GM18502 (cell line): Measurements from ENCODE around the gene DNALI1.
"Not testable (repeated sequence)": the region's sequence is repeated elsewhere in the genome, so short reads cannot be mapped to it uniquely, and the experiment has no call there.

ENCODE experiments used
- ATAC-seq: cut with Tn5 transposase; IDR thresholded peaks from one replicate; pipeline ENCODE4 v1.9.1; 2021; ENCODE audit warnings: mild to moderate bottlenecking; ENCODE audit not compliant: unreplicated experiment, poor library complexity

Gene DNALI1

DNA sequence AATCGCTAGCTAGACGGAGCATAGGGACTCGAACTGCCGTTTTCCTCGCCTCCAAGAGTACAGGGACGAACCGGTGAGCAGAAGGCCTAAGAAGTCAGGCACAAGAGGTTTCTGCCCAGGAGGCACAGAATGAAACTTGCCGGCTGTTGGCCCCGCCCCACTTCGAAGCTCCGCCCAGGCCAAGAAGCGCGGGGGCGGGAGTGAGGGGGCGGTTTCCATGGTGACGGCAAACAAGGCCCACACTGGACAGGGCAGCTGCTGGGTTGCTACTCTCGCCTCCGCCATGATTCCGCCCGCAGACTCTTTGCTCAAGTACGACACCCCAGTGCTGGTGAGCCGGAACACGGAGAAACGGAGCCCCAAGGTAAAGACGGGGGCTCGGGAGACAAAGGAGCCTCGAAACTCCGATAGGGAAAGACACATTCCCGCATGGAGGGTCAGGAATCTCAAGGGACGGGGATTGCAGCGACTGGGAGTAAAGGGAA lies at the start of gene DNALI1:
TSS of gene DNALI1 (plus strand) at position 229 of the 485 bp plus-strand sequence. CDS start at position 284, 55 bp downstream.
- no peak for ATAC-seq

DNA sequence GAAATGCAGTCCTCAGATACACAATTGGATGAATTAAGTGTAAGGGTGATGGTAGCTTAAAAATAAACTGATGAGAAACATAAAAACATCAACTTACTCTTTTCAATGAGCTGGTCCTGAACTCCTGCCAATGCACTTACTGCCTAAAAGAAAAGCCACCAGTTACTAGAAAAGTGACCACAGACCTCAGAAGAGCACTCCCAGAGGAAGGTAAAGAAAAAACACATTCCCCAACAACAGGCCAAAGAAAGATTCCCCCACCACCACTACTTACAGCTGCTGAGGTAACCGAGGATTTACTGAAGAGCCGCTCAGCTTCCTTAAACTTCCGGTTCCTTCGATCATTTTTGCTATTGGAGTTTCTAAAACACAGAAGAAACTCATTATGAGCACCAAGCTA lies 47.6 kb upstream of the DNALI1 start:
- no peak for ATAC-seq

DNA sequence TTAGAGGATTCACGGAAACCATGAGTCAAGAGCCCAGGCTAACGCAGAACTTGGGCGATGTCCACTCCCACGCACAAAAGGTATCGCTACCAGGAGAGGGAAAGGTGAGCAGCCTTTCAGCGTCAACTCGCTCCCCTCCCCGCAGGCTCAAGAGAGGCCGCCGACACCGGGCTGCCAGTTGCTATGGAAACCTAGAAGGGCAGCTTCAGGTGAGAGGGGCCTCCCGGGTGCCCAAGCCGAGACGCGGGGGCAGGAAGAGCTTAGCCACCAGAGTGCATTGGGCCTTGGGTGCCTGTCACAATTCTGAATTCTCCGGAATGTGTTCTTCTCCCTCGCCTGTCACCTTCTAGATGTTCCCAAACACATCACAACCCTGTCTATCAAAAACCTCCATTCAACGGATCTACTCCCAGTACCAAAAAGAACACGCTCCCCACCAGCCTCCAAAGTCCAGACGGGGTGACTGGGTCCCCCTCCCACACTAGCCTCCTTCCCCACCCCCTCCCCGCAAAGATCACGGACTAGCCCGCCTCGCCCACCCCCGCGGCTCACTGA lies 42.9 kb upstream of the DNALI1 start:
- peak; percentile 32 for ATAC-seq

DNA sequence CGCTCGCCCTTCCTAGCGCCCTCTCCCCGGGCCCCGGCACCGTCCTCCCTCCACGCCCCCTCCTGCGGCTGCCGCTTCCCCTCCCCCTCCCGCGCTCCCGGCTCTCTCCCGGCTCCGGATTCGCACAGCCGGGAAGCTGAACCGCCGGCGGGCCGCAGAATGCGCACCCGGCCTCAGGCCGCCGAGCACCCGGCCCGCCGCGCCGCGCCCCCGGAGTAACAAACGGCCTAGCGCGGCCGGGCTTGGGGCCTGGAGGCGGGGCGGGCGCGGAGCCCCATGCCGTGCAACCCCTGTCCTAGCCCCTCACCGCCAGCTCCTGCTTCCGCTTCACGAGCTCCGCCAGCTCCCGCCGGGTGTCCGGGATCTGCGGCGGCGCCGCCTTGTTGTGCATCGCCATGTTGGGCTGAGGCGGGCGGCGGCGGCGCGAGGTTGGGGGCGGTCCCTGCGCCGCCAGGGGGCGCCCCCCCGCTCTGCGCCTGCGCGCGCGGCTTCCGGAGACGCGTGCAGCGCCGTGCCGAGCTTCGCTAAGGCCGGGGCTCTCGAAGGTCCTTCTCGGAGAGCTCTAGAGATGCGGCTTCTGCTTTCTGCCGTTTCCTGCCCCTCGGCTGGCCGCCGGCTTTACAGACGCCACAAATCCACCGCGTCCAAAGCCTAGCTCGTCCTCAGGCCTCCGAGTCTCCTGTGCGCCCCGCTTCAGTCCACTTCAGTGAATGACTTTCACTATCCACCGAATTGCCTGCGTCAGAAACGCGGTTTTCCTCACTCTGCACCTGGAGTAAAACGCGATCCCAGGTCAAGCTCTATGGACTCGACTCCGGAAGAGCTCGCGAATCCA lies 42.2 kb upstream of the DNALI1 start, which contains the start of gene MEAF6:
TSS of gene MEAF6 (minus strand) at position 417 of the 835 bp plus-strand sequence. CDS start at position 397, 20 bp downstream.
- peak; percentile 89 for ATAC-seq

DNA sequence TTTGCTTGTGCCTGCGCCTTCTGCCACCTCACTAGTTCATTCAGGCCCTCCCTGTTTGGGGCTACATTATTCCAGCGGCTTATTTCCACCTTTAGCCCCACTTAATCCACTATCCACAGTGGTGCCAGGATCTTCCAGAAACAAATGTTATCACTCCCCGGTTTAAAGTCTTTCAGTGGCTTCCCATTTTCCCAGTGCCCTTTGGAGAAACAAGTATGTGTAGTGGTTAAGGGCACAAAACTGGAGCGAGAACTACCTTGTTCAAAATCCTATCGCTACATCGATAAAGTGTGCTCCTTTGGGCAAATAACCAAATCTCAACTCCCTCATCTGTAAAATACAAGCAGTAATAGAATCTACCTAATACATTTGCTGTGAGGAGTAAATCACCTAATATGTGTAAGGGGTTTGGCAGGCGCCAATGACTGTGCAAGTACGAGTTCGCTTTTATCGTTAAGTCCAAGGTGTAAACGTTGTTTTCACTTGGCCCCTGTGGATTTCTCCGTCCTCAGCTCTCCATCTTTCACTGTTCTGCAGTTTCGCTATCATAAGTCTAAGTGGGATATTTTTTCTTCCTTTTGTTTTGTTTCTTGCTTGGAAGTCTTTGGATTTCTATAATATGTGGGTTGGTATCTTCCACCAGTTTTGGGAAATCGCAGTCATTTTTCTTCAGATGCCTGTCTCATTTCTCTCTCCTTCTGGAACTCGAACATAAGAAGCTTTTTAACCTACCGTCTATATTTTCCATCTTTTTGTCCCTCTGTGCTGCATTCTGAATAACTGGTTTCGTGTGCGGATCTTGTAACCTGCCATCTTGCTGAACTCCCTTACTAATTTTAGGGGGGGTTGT lies 41.3 kb upstream of the DNALI1 start:
- no peak for ATAC-seq

DNA sequence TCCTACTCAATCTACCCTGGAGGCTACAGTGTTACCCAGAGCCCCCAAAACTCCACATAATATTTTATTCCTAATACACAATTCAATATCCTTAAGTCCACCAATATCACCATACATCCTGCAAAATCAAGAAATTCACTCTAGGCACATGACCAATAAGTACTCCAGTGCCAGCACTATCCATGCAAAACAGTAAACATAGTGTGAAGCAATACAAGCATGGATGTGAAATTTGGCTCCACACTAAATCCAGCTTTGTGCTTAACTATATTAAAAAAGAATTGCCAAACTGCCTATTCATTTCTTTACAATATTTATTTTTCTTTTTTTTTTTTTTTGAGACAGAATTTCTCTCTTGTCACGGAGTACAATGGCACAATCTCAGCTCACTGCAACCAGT lies 39.2 kb upstream of the DNALI1 start:
- no peak for ATAC-seq

DNA sequence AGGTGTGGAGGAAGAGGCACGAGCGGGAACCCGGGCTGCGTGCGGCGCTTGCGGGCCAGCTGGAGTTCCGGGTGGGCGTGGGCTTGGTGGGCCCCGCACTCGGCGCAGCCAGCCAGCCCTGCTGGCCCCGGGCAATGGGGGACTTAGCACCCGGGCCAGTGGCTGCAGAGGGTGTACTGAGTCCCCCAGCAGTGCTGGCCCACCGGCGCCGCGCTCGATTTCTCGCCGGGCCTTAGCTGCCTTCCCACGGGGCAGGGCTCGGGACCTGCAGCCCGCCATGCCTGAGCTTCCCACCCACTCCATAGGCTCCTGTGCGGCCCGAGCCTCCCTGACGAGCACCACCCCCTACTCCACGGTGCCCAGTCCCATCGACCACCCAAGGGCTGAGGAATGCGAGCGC lies 38.5 kb upstream of the DNALI1 start:
- not testable (repeated sequence) for ATAC-seq

DNA sequence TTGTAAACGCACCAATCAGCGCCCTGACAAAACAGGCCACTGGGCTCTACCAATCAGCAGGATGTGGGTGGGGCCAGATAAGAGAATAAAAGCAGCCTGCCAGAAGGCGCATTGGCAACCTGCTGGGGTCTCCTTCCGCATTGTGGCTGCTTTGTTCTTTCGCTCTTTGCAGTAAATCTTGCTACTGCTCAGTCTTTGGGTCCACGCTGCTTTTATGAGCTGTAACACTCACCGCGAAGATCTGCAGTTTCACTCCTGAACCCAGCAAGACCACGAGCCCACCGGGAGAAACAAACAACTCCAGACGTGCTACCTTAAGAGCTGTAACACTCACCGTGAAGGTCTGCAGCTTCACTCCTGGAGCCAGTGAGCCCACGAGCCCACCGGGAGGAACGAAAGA lies 37.8 kb upstream of the DNALI1 start:
- ATAC-seq = not testable (repeated sequence)

DNA sequence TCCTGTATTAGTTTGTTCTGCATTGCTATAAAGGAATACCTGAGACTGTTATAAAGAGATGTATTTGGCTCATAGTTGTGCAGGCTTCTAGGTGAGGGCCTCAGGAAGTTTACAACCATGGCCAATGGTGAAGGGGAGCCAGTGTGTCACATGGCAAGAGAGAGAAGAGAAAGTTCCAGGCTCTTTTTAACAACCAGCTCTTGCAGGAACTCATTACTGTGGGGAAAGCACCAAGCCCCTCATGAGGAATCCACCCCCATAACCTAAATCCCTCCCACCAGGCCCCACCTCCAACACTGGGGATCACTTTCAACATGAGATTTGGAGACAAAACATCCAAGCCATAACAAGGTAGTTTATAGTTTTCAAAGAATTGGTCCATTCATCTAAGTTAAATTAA lies 37.1 kb upstream of the DNALI1 start:
- no peak for ATAC-seq

DNA sequence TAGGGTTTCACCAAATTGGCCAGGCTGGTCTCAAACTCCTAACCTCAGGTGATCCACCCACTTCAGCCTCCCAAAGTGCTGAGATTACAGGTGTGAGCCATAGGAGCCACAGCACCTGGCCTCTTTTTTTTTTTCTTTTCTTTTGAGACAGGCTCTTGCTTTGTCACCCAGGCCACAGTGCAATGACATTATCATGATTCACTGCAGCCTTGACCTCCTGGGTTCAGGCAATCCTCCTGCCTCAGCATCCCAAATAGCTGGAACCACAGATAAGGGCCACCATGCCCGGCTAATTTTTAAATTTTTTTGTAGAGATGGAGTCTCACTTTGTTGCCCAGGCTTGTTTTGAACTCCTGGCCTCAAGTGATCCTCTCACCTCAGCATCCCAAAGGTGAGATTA lies 26.9 kb upstream of the DNALI1 start:
- ATAC-seq = not testable (repeated sequence)

DNA sequence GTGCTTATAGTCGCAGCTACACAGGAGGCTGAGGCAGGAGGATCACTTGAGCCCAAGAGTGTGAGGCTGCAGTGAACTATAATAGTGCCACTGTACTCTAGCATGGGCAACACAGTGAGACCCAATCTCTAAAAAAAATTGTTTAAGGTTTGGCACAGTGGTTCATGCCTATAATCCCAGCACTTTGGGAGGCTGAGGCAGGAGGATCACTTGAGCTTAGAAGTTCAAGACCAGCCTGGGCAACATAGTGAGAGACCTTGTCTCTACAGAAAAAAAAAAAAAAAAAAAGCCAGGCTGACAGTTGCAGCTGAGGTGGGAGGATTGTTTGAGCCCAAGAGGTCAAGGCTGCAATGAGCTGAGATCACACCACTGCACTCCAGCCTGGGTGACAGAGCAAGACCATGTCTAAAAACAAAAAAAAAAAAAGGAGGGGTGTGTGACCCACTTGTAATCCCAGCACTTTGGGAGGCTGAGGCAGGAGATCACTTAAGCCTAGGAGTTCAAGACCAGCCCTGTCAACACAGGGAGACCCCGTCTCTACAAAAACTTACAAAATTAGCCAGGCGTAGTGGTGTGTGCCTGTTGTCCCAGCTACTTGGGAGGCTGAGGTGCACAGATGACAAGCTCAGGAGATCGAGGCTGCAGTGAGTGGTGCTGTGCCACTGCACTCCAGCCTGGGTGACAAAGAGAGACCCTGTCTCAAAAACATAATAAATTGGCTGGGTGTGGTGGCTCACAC lies 24.2 kb upstream of the DNALI1 start:
- not testable (repeated sequence) for ATAC-seq

DNA sequence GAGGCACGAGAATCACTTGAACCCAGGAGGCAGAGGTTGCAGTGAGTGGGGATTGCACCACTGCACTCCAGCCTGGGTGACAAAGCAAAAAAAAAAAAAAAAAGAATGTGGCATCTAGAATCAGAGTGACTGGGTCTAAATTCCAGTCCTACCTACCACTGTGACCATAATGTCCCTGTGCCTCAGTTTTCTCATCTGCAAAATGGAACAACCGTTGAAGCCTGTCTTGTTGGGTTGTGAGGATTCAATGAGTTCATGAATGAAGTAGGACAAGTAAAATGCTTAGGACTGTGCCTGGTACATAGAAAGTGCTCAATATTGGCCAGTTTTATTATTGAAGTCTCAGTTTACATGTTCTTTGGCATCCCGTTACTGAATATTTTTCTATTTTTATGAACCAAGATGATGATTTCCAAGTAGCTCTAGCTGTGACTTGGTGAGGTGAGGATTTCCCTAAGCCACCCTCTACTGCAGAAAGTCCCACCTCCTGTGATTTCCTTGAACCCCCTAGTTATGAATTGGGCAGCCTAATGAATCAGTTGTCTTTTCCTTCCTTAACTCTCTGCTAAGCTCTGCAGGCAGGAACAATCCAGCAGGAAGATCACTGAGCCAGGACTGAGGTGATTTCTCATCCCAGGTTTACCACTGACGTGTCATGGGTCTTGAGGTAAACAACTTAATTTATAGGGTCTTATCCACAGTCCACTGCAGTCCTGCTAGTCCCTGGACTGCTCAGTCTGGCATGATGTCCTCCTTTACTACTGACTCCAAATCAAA lies 23.2 kb upstream of the DNALI1 start:
- no peak for ATAC-seq

DNA sequence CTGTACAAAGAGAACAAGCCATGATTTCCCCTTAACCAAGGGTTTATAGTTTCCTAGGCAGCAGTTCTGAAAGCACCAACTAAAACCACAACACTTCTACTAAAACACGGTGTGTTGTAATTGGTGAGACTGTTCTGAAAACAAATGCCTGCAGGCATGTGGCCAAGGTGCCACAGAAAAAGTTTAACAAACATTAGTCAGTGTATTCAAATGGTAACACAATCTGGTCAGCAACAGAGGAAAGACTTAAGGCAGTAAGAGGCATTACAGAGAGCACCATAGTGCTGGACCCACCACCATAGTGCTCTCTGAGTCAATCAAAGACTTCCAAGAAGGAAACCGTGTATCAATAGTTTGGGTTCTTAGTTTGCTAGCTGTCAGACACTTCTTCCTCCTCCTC lies 19.4 kb upstream of the DNALI1 start:
- ATAC-seq = no peak

DNA sequence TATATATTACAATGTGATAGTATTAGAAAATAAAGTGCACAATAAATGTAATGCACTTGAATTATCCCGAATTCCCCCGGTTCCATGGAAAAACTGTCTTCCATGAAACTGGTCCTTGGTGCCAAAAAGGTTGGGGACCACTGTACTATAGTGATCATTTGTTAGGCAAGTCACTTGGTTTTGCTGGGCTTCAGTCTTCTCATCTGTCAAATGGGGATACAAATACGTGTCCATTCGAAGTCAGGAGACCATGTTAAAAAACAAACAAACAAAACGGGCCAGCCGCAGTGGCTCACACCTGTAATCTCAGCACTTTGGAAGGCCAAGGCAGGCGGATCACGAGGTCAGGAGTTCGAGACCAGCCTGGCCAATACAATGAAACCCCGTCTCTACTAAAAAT lies 17.6 kb upstream of the DNALI1 start:
- ATAC-seq = not testable (repeated sequence)

DNA sequence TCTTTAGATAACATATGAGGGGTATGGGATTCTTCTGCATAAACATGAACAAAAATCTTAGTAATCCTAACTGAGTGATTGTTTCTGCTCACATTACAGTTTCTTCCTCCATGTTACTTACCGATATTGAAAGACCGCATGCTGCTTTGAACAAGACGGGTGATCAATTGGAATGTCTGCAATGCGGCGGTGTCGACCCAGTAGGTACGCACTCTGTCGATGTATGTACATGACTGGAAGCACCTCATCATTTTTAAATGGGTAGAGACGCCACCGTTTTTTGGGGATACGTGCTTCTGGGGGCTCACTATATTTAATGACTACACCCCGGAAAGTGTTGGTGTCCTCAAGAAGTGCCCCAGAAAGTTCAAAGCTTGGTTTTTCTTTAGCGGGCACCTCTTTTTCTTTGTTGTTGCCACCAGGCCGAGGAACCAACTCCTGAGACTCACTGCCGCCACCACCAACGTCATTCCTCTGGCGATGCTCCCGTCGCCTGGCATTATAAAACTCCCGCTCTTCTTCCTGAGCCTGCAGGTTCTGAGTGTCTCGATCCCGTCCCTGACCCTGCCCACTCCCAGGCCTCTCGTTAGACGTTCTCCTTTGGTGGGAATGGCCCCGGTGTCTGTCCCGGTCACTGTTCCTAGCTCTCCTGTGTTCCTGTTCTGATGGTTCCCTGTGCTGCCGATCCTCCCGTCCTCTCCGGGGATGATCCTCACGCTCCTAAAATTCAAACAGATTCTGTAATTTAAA lies 16.5 kb upstream of the DNALI1 start:
- no peak for ATAC-seq

DNA sequence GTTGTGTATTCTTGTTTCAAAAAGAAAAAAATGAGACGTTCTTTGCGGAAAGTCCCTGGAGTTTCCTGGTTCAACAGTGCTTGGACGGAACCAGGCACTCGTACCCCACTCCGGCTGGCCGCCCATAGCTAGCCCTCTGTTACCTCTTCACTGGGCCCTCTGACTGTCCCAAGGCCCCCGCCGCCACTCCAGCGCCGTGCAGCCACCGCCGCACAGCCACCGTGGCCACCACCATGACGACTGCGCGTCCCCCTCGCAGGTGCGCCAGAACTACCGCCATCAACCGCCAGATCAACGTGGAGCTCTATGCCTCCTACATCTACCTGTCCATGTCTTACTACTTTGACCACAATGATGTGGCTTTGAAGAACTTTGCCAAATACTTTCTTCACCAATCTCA lies 12.2 kb upstream of the DNALI1 start:
- no peak for ATAC-seq

DNA sequence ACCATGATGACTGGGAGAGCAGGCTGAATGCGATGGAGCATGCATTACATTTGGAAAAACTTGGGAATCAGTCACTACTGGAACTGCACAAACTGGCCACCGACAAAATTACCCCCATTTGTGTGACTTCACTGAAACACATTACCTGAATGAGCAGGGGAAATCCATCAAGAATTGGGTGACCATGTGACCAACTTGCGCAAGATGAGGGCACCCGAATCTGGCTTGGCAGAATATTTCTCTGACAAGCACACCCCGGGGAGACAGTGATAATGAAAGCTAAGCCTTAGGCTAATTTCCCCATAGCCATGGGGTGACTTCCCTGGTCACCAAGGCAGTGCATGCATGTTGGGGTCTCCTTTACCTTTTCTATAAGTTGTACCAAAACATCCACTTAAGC lies 11.7 kb upstream of the DNALI1 start:
- no peak for ATAC-seq

DNA sequence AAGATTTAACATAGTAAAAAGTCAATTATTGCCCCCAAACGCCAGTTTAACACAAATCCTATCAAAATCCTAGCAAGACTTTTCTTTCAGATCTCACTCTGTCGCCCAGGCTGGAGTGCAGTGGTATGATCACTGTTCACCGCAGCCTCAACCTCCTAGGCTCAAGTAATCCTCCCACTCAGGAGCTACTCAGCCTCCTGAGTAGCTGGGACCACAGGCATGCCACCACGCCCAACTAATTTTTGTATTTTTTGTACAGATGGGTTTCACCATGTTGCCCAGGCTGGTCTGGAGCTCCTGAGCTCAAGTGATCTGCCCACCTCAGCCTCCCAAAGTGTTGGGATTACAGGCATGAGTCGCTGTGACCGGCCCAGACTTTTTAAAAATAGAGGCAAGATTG lies 7.4 kb upstream of the DNALI1 start:
- ATAC-seq = no peak

DNA sequence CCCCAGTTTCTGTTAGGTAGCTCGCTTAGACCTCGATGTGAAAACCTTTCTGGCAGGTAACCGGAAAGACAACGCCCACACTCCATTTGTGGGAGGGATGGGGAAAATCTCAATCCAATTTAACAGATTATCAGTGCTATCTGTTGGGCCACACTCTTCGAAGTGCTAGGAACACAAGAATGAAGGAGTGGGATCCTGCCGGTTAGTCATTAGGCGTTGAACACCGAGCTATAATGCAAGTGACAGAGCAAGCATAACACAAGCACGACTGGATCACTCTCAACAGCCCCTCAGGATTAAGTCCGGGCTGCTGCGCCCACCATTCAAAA lies 3.2 kb upstream of the DNALI1 start:
- ATAC-seq = peak; percentile 18
